ENCODE data around the gene PRKN. TPM values are rescaled to one million over a fixed set of nuclear protein-coding genes. Genes with fewer than 3 reads are reported as not detected.

The PRKN gene
- total and polyA plus RNA-seq, 2 experiments from 2014 or later: 2.3 to 3.9 TPM

- Histone ChIP-seq H3K27me3 (no peaks in the 10 kb centered on the region), H2AFZ (no peak overlapping the region), H3K4me1 (ENCODE audit: insufficient read depth) (no peaks in the 10 kb centered on the region), H3K9me2 (replicated peaks; ENCODE audit: insufficient read depth) (no peaks in the 10 kb centered on the region), H3K9me3 (ENCODE audit: low read depth) (no peaks in the 10 kb centered on the region), H3K79me2 (no peaks in the 10 kb centered on the region), H3K36me3 (replicated peaks; ENCODE audit: insufficient read depth, low read depth) (no peaks in the 10 kb centered on the region), H3K27ac (no peak overlapping the region), H4K20me1 (ENCODE audit: insufficient read depth, poor library complexity, severe bottlenecking) (no peaks in the 10 kb centered on the region), H3K4me2 (no peak overlapping the region), H3K4me3 (no peak overlapping the region)
- no peak for DNase-seq (ENCODE audit: low spot score)
- TF ChIP-seq EZH2 (IDR thresholded peaks at IDR 0.05; ENCODE audit: borderline replicate concordance): no peak
- TF ChIP-seq CTCF (IDR thresholded peaks at IDR 0.05; ENCODE audit: poor library complexity): no peak
- no peak for TF ChIP-seq EZH2phosphoT487 (IDR thresholded peaks at IDR 0.05; ENCODE audit: low read depth, severe bottlenecking, unreplicated experiment)
- WGBS (ENCODE audit: low lambda C conversion rate, missing lambda C conversion rate): 96% methylated on average over 2 of the region's 2 CpGs
Measured at GRCh38 chr6:162576016-162576415, 151.6 kb downstream of the PRKN start.

GRCh38 chr6:162572240-162572639, 155.3 kb downstream of the PRKN start:
- H4K20me1 ChIP-seq (ENCODE audit: insufficient read depth, poor library complexity, severe bottlenecking): no peaks in the 10 kb centered on the region
- H3K9me2 ChIP-seq (replicated peaks; ENCODE audit: insufficient read depth): no peaks in the 10 kb centered on the region
- WGBS (ENCODE audit: low lambda C conversion rate, missing lambda C conversion rate): 35% methylated on average over 3 of the region's 3 CpGs

GRCh38 chr6:162568266-162568665, 159.3 kb downstream of the PRKN start:
- 98% methylated on average over 7 of the region's 7 CpGs for WGBS (ENCODE audit: low lambda C conversion rate, missing lambda C conversion rate)
- Histone ChIP-seq H3K36me3 (replicated peaks; ENCODE audit: insufficient read depth, low read depth) (no peaks in the 10 kb centered on the region), H3K4me1 (ENCODE audit: insufficient read depth) (no peaks in the 10 kb centered on the region), H3K9me3 (ENCODE audit: low read depth) (no peaks in the 10 kb centered on the region), H3K79me2 (no peaks in the 10 kb centered on the region), H2AFZ (no peak overlapping the region), H3K4me3 (no peak overlapping the region), H3K4me2 (no peak overlapping the region), H3K27ac (no peak overlapping the region), H4K20me1 (ENCODE audit: insufficient read depth, poor library complexity, severe bottlenecking) (no peaks in the 10 kb centered on the region), H3K27me3 (no peaks in the 10 kb centered on the region), H3K9me2 (replicated peaks; ENCODE audit: insufficient read depth) (no peaks in the 10 kb centered on the region)
- DNase-seq (ENCODE audit: low spot score): no peak
- no peak for TF ChIP-seq CTCF (IDR thresholded peaks at IDR 0.05; ENCODE audit: poor library complexity)
- no peak for TF ChIP-seq EZH2 (IDR thresholded peaks at IDR 0.05; ENCODE audit: borderline replicate concordance)
- TF ChIP-seq EZH2phosphoT487 (IDR thresholded peaks at IDR 0.05; ENCODE audit: low read depth, severe bottlenecking, unreplicated experiment): no peak

More at GRCh38 chr6:162572240-162572639, 155.3 kb downstream of the PRKN start:
- TF ChIP-seq CTCF (IDR thresholded peaks at IDR 0.05; ENCODE audit: poor library complexity) (no peak), EZH2phosphoT487 (IDR thresholded peaks at IDR 0.05; ENCODE audit: low read depth, severe bottlenecking, unreplicated experiment) (no peak), EZH2 (IDR thresholded peaks at IDR 0.05; ENCODE audit: borderline replicate concordance) (no peak)
- H3K27ac ChIP-seq: no peak overlapping the region
- H3K4me2 ChIP-seq: no peak overlapping the region
- no peaks in the 10 kb centered on the region for H3K36me3 ChIP-seq (replicated peaks; ENCODE audit: insufficient read depth, low read depth)
- H3K79me2 ChIP-seq: no peaks in the 10 kb centered on the region
- no peak overlapping the region for H2AFZ ChIP-seq
- H3K27me3 ChIP-seq: no peaks in the 10 kb centered on the region
- no peaks in the 10 kb centered on the region for H3K9me3 ChIP-seq (ENCODE audit: low read depth)
- H3K4me3 ChIP-seq: no peak overlapping the region
- no peaks in the 10 kb centered on the region for H3K4me1 ChIP-seq (ENCODE audit: insufficient read depth)
- DNase-seq (ENCODE audit: low spot score): no peak

GRCh38 chr6:162562041-162562440, 165.5 kb downstream of the PRKN start:
- no peak for DNase-seq (ENCODE audit: low spot score)
- Histone ChIP-seq H3K27ac (no peak overlapping the region), H3K27me3 (no peaks in the 10 kb centered on the region), H3K4me1 (ENCODE audit: insufficient read depth) (no peaks in the 10 kb centered on the region), H3K9me2 (replicated peaks; ENCODE audit: insufficient read depth) (no peaks in the 10 kb centered on the region), H3K9me3 (ENCODE audit: low read depth) (no peaks in the 10 kb centered on the region), H2AFZ (no peak overlapping the region), H3K79me2 (no peaks in the 10 kb centered on the region), H3K4me3 (no peak overlapping the region), H3K36me3 (replicated peaks; ENCODE audit: insufficient read depth, low read depth) (no peaks in the 10 kb centered on the region), H4K20me1 (ENCODE audit: insufficient read depth, poor library complexity, severe bottlenecking) (no peaks in the 10 kb centered on the region), H3K4me2 (no peak overlapping the region)
- 98% methylated on average over 3 of the region's 3 CpGs for WGBS (ENCODE audit: low lambda C conversion rate, missing lambda C conversion rate)
- TF ChIP-seq EZH2 (IDR thresholded peaks at IDR 0.05; ENCODE audit: borderline replicate concordance) (no peak), EZH2phosphoT487 (IDR thresholded peaks at IDR 0.05; ENCODE audit: low read depth, severe bottlenecking, unreplicated experiment) (no peak), CTCF (IDR thresholded peaks at IDR 0.05; ENCODE audit: poor library complexity) (no peak)
